Effector CD8-positive, alpha-beta T cell (primary cell): ENCODE measurements around the gene HAP1.

Experiments used
- DNase-seq: peaks from one replicate; lab custom pipeline; 2025; lab: John Stamatoyannopoulos, UW

HAP1 gene

DNA sequence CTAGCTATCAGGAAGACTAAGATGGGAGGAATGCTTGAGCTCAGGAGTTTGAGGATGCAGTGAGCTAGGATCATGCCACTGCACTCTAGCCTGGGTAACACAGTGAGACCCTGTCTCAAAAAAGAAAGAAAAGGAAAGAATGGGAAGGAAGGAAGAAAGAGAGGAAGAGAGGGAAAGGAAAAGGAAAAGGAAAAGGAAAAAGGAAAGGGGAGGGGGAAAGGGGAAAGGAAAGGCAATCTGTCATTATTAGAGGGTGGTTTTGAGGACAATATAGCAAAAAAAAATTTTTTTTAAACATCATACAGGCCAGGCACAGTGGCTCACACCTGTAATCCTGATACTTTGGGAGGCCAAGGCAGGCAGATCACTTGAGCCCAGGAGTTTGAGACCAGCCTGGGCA is 31.7 kb upstream of the HAP1 start:
- DNase-seq = no peak

DNA sequence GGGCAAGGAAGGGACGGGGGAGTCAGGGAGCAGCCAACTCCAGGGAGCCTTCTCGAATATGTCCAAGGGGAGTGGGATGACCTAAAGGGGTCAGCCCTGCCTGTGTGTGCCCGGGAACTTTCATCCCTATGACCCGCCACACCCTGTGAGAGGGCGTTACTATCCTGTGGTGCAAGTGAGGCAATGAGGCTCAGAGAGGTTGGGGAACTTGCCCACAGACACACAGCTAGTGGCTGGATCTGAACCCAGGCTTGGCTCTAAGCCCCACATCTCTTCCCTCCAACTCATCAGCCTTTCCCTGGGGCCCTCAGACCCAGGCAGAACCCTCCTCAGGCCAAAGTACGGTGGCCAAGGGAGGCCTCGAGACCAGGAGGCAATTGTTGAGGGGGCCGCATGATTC is 28.9 kb upstream of the HAP1 start:
- DNase-seq = no peak

DNA sequence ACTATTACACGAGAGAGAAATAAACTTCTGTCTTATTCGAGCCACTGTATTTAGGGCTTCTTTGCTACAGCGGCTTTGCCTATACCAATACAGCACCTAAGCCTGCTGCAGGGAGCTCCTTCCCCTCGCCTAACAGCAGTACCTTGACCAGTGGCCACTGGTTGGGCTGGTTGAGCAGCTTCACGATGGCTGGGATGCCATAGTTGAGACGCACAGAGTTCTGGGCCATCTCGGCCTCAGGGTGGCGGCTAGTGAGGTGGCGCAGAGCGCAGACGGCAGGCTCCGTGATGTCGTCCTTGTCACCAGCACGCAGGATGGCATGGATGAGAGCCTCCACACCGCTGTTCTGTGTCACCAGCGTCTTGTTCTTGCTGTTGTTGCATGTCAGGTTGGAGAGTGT is 28.4 kb upstream of the HAP1 start:
- DNase-seq = no peak

DNA sequence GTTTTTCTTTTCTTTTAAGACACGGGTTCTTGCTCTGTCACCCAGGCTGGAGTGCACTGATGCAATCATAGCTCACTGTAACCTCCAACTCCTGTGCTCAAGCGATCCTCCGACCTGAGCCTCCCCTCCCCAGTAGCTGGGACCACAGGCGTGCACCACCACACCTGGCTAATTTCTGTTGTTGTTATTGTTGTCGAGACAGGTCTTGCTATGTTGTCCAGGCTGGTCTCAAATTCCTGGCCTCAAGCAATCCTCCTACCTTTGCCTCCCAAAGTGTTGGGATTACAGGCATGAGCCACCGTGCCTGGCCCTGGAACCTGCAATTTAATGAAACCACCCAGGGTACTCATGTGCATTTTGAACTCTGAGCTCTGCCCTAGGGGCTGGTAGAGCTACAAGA is 27.9 kb upstream of the HAP1 start:
- DNase-seq = no peak

DNA sequence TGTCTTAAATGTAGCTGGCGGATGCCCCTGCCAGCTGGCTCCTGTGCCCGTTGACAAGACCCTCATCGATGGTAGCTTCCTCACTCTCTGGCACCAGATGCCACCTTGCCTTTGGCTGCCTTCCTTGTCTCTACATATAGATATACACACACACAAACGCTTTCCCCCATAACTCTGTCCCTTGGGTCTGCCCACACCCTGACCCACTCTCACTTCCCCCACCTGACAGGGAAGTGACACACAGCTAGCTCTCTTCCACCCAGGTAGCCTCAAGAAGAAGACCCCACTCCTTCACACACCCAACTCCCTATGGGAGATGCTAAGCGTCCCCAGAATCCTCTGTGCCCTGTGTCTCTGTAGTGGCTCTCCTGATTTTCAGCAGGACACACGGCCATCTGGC is 26.4 kb upstream of the HAP1 start:
- no peak for DNase-seq

DNA sequence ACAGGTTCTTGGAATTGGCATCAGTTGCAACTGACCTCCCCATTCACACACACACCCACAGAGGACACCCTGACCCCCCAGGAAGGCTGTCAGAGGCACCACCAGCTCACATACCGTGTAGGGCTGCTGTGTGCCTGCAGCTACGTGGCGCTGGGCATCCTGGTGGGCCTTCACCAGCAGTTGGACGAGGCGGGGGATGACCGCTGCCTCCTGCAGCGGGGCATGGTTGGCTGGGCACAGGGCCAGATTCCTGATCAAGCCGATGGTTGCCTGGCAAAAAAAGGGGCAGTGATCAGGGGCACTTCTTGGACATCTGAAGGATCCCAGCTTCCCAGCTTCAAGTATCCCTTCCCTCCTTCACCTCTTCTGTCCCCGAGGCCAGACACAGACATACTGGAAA is 24.2 kb upstream of the HAP1 start:
- DNase-seq = no peak

DNA sequence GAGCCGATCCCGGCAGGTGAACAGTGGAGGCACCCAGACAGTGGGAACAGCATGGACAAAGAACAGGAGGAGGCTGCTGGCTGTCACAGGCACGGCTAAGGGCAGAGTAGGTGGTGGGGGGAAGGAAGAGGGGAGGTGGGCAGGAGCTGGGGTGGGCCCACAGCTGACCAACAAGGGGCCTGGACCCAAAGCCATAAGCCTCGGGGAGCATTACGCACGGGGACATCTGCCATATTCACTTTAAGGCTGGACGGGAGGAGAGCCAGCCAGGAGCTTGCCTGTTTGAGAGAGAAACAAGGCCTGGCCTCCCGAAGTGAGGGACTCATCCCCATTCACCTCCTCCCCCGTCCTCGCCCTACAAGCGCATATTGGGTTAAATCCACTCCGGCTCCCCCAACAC is 19.6 kb upstream of the HAP1 start:
- DNase-seq = no peak

DNA sequence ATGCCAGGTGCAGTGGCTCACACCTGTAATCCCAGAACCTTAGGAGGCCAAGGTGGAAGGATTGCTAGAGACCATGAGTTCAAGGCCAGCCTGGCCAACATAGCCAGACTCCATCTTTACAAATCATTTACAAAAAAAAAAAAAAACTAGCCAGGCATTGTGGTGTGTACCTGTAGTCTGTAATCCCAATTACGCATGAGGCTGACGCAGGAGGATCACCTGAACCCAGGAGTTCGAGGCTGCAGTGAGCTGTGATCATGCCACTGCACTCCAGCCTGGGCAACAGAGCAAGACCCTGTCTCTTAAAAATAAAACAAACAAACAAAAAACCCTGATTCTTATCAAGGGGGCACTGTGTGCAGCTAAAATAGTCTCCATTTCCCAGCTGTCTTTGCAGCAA is 16.8 kb upstream of the HAP1 start:
- DNase-seq = no peak

DNA sequence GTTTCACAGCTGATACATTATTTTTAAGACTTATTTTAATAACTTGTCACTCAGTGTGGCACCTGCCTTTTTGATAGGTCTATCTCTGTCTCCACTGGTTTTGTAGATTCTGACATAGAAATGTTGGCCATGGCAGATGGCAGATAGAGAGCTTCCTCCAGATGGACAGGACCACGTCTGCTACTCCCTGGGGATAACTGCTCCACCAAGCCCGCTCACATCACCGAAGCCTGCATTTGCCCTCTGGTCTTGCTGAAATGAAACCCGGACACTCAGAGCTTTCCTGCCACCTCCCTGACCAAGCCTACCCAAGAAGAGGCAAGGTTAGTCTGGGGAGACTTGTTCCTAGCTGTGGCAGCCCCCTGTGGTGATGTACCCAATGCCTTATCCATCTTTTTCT is 16.4 kb upstream of the HAP1 start:
- DNase-seq = no peak

DNA sequence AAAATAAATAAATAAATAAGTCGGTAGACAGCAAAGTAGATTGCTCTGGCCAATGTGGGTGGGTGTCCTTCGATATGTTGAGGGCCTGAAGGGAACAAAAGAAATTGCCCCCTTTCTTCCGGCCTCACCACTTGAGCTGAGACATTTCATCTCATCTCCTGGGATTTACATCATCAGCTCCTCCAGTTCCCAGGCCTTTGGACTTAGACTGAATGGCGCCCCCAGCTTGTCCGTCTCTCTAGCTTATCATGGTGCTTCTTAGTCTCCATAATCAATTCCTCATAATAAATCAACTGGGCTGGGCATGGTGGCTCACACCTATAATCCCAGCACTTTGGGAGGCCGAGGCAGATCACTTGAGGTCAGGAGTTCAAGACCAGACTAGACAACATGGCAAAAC is 13.8 kb upstream of the HAP1 start:
- DNase-seq = no peak

DNA sequence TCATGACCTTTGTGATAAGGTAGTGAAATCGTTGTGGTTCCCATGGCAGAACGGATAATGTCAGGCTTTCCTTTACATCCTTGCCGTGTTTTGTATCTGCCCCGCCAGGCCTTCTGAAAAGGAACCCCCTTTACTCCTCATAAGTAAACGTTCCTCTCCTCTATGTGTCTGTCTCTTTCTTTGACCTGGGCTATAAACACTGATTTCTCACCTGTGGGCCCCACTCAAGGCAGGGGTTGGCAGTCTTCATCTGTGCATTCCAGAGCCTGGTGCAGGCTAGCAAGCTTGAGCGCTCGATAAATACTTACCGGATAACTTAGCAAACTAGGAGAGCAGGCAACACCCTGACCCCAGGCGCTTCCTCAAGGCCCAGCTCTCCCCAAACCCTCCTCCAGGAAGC is 7.3 kb upstream of the HAP1 start:
- no peak for DNase-seq

DNA sequence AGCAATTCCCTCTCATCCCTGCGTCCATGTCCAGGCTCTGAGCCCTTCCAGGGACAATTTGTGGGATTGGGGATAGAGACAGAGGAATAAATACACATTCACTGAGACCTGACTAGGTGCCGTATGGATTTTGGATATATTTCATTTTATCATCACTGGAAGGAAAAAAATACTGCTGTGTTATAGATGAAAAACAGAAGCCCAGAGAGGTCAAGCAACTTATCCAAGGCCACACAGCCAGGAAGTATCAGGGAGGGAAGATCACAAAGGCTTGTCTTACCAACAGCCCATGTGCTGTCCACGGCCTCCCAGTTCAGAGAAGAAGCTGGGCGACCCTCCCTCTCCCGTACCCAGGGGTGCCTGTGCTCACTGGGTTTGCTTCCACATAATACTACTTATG is 6.1 kb upstream of the HAP1 start:
- no peak for DNase-seq

DNA sequence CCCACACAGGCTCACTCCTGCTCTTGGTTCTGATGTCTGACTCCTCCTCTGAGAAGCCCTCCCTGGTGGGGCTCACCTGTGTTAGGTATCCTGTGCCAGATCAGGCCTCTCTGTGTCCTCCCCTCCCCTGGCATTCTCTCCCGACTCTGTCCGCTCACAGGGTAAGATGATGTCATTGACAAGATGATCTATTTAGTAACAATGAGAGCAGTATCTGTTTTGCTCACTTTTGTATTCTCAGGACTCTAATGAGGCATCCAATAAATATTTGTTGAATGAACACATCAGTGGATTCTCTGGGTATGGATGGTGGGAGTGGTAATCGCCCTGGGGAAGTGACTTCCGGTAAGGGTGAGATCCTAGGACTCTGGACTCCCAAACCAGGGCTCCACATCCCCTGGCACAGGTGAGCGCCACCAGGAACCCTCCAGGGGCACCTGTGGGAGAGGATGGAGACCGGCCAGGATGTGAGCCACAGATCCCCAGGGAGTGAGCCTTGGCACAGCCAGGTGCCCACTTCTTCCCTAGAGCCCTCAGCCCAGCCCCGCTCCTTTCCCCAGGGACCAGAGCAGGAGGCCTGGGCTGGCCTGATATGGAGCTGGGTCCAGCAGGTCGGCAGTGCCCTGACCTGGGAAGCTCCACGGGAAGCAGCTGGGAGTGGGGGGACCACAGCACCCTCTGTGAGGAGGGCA is 5.4 kb upstream of the HAP1 start:
- no peak for DNase-seq

DNA sequence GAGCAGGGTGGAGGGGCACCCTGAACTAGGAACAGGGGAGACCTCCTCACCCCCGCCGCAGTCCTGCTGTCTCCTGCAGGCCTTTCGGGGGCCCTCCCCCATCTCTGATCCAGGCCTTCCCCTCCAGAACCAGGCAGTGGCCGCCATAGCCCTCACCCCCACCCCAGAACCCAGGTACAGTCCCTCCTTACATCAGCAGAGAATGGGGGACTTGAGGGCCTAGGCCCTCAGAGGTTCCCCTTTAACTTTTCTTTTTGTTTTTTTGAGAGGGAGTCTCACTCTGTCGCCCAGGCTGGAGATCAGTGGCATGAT is 4.3 kb upstream of the HAP1 start:
- no peak for DNase-seq

DNA sequence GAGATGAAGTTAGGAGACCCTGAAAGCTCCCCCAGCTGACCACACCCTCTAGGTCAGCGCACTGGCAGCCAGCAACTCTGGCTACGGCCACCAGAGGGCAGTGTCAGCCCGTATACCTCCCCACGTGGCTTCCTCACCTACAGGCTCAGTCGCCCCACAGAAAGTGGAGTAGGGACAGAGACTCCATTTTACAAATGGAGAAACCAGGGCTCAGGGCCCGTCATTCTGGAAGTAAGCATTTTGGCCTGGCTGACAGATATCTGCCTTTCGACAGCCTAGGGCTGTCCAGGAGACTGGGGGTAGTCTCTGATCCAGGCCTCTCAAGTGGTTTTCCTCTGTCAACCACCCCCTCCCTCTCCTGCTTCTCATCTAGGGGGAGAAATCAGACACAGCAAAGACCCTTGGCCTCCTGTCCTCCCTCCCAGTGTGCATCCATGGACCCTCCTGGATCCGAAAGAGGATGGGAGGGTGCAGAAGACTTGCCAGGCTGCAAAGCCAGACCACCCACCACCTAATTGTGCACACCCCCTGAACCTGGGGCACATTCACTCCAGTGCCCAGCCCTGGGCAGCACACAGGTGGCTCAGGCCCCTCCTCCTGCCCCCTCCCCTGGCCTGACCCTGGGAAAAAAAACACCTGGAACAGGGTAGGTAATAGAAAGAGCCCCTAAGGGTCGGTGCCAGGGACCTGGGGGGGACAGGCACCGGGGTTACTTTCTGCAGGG is 3.8 kb upstream of the HAP1 start:
- peak; percentile 69 for DNase-seq

DNA sequence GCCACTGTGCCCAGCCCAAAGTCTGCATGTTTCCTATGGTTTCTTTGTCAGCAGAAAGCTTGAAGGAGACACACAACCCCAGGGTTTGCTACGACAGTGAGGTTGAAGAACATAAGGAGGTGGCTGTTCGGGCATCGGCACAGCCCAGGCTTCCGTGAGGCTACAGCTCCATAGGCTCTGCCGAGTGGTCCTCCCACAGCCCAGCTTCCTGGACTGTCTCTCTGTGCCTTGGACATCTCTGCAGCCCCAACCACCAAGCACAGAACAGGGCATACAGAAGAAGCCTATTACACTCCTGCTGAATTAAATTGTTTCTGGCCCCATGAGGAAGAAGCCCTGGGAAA is 3.2 kb upstream of the HAP1 start:
- DNase-seq = no peak

DNA sequence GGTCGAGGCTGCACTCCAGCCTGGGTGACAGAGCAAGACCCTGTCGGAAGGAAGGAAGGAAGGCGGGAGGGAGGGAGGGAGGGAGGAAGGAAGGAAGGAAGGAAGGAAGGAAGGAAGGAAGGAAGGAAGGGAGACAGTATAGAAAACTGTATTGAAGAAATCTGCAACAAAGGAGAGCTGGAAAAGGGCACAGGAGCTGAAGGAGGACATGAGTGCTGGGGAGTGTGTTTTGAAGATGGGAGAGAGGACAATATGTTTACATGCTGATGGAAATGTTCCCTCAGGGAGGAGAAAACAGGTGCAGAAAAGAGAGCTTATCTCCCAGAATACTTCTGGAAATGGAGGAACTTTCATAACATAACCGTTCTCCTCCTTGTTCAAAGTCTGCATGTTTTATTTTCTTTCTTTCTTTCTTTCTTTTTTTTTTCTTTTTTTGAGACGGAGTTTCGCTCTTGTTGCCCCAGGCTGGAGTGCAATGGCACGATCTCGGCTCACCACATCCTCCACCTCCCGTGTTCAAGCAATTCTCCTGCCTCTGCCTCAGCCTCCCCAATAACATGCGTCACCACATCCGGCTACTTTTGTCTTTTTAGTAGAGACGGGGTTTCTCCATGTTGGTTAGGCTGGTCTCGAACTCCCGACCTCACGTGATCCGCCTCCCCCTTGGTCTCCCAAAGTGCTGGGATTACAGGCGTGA is 2.7 kb upstream of the HAP1 start:
- no peak for DNase-seq

DNA sequence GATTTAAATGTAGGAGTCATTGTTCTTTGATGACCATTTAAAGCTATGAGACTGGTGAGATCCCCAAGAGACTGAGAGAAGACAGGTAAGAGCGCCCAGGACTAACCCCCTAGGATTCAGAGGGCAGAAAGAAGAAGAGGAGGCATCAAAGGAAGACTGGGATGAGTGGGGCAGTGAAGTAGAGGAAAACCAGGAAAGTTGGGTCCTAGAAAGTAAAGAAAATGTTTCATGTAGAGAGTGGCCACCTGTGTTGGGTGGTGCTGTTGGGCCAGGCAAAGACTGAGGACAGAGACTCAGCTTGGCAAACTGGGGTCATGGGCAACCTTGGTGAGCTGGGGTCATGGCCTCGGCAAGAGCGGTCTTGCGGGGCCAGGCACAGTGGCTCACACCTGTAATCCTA is 1.3 kb upstream of the HAP1 start:
- DNase-seq = no peak

DNA sequence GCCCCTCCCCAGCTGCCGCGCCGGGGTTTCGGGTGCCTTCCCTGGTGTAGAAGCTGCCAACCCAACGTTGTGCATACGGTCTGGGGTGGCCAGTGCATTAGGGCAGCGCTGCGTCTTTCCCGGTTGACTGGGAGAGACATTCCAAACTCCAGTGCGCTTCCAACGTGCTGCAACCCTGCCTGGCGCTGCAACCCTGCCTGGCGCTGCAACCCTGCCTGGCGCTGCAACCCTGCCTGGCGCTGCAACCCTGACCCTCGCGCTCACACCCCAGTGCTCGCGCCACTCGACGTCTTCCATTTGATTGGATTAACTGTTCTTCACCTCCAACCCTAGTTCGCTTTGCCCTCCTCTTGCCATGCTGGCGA is 488 bp upstream of the HAP1 start:
- DNase-seq = no peak

DNA sequence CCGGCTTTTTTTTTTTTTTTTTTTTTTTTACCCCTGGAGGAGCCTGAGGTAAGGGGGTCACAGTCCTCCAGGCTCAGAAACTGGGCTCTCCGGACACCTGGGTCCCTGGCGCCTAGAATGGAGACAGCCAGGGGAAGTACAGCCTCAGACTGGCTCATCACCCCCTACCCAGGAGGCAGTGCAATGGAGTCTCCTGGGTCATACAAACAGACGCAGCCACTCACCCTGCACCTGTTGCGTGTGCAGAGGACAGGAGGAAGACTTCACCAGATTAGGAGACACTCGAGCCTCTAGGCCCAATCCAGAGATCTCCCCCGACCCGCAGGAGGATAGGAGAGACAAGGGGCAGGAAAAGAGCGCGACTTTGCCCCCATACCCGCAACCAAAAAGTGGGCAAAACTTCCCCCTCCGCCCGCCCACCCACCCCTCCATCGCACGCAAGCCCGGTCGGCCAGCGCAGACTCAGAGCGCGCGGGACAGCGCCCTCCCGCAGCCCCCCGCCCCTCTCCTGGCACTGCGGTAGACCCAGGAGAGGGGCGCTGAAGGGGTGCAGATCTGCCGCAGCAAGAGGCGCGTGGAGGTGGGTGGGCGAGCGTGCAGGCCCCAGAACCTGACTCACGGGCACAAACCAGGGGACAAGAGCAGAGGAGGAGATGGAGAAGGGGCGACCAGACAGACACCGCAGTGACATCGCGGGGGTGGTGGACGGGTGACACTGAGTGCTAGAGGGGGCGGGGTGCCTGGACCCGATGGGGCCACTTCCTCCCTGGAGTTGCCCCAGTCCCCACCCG is 900 bp downstream of the HAP1 start:
- DNase-seq = no peak

DNA sequence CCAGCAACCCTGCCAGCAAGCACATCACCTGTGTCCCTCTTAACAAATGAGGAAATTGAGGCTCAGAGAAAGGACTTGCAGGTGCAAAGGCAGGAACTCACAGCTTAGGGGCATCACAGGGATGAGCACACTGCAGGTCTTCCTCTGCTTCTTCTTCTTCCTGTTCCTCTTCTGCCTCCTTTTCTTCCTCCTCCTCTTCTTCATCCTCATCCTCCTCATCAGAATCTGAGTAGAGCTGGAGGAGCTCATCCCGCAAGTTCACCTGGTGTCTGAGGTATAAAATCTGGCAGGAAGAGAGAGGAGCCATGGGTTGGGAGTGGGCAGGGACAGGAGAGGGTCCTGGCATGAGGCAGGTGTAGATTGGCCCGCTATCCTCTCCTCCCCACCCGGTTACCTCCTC is 2.6 kb downstream of the HAP1 start:
- no peak for DNase-seq

DNA sequence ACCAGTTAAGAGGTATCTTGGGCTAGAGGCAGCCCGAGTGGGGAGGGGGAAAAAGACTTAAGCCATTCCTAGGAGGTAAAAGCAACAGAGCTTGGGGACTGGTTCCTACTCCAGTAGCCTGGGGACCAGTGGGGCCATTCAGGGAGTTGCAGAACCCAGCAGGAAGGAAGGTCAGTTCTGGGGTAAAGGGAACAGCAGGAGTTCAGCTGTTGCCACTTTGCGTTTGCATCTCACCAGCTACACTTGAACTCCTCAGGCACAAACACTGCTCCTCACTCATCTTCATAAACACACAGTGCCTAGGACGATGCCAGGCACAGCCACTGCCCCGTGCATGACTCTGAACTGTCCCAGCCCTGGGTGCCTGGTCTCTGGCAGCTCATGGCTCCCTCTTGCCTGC is 4.0 kb downstream of the HAP1 start:
- no peak for DNase-seq

DNA sequence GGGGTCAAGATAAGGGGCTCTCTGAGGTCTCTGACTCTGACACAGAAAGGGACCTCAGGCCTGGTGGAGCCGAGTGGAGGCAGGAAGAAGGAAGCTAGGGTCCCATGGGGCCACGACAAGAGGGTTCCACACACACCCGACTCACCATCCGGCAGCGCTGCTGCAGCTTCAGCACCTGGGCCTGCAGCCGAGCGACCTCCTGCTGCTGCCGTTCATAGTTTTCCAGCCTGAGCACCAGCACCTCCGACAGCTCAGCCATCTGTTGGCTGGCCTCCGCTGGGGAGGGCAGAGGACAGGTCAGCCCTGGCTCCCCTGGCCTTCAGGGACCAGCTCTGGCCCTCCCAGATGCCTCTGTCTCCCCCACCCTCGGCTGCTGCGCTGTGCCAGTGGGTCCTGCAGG is 6.4 kb downstream of the HAP1 start:
- no peak for DNase-seq
